ENCODE results near the gene ZNF385C.

DNA sequence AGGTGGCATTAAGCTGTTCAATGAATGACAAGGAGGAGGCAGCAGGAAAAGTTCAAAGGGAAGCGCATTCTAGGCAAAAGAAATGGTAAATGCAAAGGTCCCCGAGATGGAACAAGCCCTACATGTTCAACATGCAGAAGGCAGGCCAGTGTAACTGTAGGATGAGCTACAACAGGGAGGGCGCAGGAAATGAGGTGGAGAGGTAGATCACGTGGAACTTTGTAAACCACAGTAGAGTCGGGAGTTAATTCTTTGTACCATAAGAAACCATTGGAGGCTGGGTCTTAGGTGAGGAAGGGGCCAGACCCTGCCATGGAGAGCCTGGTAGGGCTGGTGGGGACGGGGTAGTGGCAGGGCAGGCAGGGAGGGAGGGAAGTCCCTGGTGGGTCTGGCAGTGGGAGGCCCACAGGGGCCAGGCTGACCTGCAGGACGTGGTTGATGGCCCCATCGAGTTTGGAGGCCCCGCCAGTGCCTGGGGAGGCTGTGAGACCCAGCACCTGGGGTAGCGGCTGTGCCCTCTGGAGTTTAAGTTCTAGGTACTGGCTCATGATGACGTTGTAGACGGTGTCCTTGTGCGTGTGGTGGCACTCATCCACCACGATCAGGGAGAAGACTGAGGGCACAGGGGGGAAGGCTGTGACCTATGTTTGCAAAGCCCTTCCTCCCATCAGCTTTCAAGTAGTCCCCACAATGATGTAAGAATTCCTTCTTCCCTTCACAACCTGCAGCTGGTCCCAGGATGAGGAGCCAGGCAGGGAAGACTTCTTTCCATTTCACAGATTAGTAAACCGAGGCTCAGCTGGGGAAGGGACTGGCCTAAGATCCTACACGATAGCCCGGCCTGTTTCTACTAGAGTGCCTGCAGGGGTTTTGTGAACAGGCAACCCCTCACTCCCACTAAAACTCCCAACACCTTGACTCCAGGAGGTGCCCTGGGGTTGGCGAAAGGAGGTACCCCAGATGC, 12.3 kb upstream of the ZNF385C start:
- no peak for TF ChIP-seq CTCF (conservative IDR thresholded peaks at IDR 0.05; ENCODE audit: low read length)
- no peak for TF ChIP-seq EZH2phosphoT487 (IDR thresholded peaks at IDR 0.05; ENCODE audit: borderline replicate concordance, low read depth, low read length)

Measured in OCI-LY7 (cell line).